GM10266 (cell line): ENCODE measurements around the gene CCDC40.
"Not testable (repeated sequence)": the region's sequence is repeated elsewhere in the genome, so short reads cannot be mapped to it uniquely, and the experiment has no call there.

Experiments
- DNase-seq: peaks from one replicate; pipeline ENCODE4 v3.0.0; 2012; ENCODE audit errors: extremely low spot score
- TF ChIP-seq, protein P1 (sequence below): IDR thresholded peaks from 2 replicates; pipeline ENCODE4 v1.5.1; 2012; ENCODE audit warnings: mild to moderate bottlenecking, low read depth; ENCODE audit not compliant: control insufficient read depth, insufficient read depth; ENCODE audit errors: missing control alignments

The CCDC40 gene

DNA sequence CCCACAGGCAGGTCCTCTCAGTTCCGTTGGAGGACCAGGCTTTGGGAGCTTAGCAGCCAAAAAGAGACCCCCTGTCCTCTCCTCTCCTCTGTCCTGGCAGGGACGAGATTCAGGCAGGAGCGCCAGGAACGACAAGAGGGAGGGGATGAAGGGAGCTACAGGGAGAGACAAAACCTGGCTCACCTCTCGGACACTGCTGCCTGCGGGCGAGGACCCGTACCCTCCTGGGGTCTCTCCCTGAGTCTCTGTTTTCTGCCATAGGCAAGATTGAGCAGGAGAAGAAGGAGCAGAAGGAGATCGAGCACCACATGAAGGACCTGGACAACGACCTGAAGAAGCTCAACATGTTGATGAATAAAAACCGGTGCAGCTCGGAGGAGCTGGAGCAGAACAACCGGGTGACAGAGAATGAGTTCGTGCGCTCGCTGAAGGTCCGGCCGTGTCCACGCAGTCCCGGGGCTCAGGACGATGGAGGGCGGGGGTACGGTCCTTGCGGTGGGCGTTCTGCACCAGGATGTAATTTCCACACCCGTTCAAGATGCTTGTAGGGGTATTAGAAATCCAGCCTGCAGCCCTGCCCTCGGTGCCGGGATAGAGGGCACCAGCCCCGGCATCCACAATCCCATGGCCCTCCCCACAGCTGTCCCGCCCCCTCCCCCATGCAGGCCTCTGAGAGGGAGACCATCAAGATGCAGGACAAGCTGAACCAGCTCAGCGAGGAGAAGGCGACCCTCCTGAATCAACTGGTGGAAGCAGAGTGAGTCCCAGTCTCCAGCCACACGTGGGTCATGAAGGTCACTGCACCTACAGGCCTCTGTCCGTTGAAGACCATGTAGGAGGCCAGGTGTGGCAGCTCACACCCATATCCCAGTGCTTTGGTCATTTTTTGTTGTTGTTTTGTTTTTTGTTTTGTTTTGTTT is 51.2 kb downstream of the CCDC40 start:
- TF ChIP-seq, protein P1, sequence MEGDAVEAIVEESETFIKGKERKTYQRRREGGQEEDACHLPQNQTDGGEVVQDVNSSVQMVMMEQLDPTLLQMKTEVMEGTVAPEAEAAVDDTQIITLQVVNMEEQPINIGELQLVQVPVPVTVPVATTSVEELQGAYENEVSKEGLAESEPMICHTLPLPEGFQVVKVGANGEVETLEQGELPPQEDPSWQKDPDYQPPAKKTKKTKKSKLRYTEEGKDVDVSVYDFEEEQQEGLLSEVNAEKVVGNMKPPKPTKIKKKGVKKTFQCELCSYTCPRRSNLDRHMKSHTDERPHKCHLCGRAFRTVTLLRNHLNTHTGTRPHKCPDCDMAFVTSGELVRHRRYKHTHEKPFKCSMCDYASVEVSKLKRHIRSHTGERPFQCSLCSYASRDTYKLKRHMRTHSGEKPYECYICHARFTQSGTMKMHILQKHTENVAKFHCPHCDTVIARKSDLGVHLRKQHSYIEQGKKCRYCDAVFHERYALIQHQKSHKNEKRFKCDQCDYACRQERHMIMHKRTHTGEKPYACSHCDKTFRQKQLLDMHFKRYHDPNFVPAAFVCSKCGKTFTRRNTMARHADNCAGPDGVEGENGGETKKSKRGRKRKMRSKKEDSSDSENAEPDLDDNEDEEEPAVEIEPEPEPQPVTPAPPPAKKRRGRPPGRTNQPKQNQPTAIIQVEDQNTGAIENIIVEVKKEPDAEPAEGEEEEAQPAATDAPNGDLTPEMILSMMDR = no peak
- DNase-seq = no peak

GRCh38 chr17:80089762-80090161 is 53.3 kb downstream of the CCDC40 start:
- no peak for DNase-seq
- TF ChIP-seq, protein P1 = no peak

DNA sequence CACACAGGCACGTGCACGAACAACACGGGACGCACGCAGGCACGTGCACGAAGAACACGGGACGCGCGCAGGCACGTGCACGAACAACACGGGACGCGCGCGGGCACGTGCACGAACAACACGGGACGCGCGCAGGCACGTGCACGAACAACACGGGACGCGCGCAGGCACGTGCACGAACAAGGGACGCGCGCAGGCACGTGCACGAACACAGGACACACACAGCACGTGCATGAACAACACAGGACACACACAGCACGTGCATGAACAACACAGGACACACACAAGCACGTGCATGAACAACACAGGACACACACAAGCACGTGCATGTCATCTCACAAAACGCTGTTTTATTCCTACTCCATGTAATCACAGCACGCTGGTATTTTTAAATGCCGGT is 53.7 kb downstream of the CCDC40 start:
- DNase-seq = not testable (repeated sequence)

- TF ChIP-seq, protein P1 = no peak
- no peak for DNase-seq
Observed at GRCh38 chr17:80091376-80091775, 54.9 kb downstream of the CCDC40 start.

DNA sequence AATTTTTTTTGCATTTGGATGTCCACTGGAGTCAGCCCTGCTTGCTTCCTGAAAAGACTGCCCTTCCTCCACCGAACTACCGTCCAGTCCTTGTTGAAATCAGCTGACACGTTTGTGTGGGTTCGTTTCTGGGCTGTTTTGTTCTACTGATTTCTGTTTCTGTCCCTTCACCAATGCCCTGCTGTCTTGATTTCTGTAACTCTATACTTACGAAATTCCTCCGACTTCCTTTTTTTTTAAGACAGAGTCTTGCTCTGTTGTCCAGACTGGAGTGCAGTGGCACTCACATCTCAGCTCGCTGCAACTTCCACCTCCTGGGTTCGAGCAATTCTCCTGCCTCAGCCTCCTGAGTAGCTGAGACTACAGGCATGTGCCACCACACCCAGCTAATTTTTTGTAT is 56.5 kb downstream of the CCDC40 start:
- TF ChIP-seq, protein P1 = no peak
- DNase-seq = no peak

- TF ChIP-seq, protein P1 = no peak
- no peak for DNase-seq
Observed at GRCh38 chr17:80095038-80095843, 58.8 kb downstream of the CCDC40 start.

DNA sequence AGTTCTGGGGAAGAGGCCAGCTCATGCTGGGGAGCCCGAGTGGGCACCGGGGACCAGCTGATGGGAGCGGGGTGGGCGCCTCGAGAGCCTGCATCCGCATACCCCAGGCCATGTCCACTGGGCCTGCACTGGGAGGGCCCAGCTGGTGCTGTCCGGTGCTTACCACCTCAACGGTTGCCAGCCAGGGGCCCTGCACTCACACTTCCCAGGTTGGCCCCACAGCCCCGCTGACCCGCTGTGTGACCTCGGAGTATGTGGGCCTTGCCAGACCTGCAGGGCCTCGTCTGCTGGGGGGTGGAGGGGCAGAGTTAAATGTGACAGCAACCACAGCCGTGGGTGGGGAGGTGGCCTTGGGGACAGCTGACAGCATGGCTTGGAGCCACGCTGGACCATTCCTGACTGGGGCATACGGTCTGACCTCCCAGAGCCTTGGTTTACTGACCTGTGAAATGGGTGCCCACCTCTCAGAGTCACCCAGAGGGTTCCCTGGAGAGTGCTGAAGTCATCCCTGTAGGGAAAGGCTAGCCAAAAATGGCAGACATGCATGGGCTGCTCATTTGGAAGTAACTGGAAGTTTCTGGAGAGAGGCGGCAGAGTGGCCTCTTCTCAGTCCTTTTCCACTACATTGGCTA is 59.5 kb downstream of the CCDC40 start:
- TF ChIP-seq, protein P1 = no peak
- no peak for DNase-seq
